Endothelial cell of hepatic sinusoid (primary cell): ENCODE data around the gene KAZN.

Experiments used
- in situ Hi-C: cut with HindIII; loops from 2 replicates; pipeline ENCODE4 v1.10.0; 2017; ENCODE audit warnings: low sequenced_read_pairs

KAZN gene

GRCh38 chr1:15125101-15125745 lies 526.7 kb downstream of the KAZN start:
- in situ Hi-C loops: no loop called here

DNA sequence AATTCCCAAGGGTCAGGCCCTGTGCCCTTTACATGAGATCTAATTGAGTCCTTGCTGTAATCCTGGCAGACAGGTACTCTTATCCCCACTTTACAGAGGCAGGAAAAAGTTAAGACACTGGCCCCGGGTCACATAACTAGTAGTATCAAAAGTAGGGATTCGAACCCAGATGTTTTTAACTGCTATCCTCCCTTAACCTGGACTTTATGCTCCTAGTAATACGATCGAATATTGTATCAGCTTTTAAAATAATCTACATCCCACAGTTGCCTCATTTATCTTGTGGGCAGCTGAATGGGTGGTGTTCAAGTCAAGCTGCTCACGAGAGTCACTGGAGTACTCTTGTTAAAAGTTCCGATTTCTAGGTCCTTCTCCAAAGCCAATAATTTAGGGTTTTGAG lies 529.6 kb downstream of the KAZN start:
- in situ Hi-C loops: no loop called here

- in situ Hi-C loops: no loop called here
Observed at GRCh38 chr1:15128520-15129313, 530.2 kb downstream of the KAZN start.

GRCh38 chr1:15129944-15130343 lies 531.5 kb downstream of the KAZN start:
- in situ Hi-C loops: loop anchor here (10.0 kb wide), 1 partner anchor 285 kb away; no protein-coding TSS in a partner anchor

DNA sequence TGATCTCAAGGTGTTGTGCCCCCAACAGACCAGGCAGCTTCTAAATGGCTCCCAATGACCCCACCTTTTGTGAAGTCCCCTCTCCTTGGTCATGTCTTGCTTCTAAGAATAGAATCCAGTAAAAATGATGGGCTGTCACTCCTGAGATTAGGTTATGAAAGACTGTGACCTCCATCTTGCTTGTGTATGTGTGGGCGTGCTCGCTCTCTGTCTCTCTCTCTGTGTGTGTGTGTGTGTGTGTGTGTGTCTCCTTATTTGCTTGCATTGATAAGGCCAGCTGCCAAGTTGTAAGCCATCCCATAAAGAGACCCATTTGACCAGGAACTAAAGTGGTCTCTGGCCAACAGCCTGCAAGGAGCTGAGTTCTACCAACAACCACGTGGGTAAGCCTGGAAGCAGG lies 532.1 kb downstream of the KAZN start:
- in situ Hi-C loops: loop anchor here (10.0 kb wide), 1 partner anchor 284 kb away; no protein-coding TSS in a partner anchor

DNA sequence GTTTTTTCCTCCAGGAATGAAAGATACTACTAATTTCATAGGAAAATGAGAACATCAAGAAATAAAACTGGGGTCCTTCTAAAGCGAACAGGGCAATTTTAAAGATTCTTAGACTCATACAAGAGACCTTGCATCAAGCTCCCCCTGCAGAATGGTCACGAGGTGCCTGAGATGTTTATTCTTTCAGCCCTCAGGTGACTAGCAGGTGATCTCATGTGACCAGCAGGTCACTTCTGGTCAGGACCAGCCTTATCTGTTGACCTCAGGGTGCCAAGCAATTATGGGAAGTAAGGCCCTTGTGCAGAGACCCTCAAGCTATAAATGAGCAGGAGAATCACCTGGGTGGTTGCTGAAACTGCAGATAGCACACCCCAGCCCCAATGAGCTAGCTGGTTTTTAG lies 534.5 kb downstream of the KAZN start:
- in situ Hi-C loops: loop anchor here (10.0 kb wide), 1 partner anchor 282 kb away; no protein-coding TSS in a partner anchor

- in situ Hi-C loops: loop anchor here (10.0 kb wide), 1 partner anchor 281 kb away; no protein-coding TSS in a partner anchor
Observed at GRCh38 chr1:15134285-15134684, 535.8 kb downstream of the KAZN start.

GRCh38 chr1:15135604-15136003 lies 537.1 kb downstream of the KAZN start:
- in situ Hi-C loops: loop anchor here (5.0 to 10.0 kb wide), 3 partner anchors 102 to 279 kb away; no protein-coding TSS in a partner anchor

GRCh38 chr1:15137809-15138208 lies 539.3 kb downstream of the KAZN start:
- in situ Hi-C loops: loop anchor here (5.0 to 10.0 kb wide), 3 partner anchors 99 to 277 kb away; no protein-coding TSS in a partner anchor

- in situ Hi-C loops: loop anchor here (5.0 to 10.0 kb wide), 3 partner anchors 97 to 275 kb away; no protein-coding TSS in a partner anchor
Observed at GRCh38 chr1:15139654-15140350, 541.3 kb downstream of the KAZN start.

- in situ Hi-C loops: no loop called here
Observed at GRCh38 chr1:15141935-15142539, 543.6 kb downstream of the KAZN start.

GRCh38 chr1:15145327-15145726 lies 546.8 kb downstream of the KAZN start:
- in situ Hi-C loops: no loop called here

- in situ Hi-C loops: no loop called here
Observed at GRCh38 chr1:15146142-15146680, 547.7 kb downstream of the KAZN start.

- in situ Hi-C loops: no loop called here
Observed at GRCh38 chr1:15146971-15147376, 548.5 kb downstream of the KAZN start.

DNA sequence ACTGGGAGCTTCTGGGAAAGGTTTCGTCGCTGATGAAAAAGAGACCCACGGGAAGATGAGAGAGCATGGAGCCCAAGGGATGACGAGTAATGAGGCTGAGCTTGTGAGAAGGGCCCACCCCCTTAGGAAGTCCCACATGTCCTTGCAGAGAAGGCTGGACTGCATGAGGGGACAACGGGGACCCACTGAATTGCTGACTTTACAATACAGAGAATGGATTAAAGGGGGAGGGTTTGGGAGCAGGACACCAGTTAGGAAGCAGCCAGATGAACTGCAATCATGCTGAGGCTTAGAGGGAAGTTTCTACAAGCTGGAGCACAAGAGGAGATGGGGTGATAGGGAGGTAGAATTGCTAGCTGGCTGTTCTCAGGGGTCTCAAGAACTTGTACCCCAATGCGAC lies 549.5 kb downstream of the KAZN start:
- in situ Hi-C loops: no loop called here

- in situ Hi-C loops: no loop called here
Observed at GRCh38 chr1:15148475-15148874, 550.0 kb downstream of the KAZN start.

DNA sequence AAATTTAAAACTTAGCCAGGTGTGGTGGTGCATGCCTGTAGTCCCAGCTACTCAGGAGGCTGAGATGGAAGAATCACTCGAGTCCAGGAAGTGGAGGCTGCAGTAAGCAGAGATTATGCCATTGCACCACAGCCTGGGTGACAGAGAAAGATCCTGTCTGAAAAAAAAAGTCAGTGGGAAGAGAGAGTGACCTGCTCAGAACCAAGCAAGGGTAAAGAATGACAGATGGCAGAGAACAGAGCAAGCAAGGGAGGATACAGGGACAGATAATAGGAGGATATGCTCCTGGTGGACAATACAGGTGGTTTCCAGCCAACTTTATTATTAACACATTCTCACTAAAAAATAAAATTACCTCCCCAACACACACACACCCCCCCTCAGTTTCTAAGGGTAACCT lies 550.5 kb downstream of the KAZN start:
- in situ Hi-C loops: no loop called here

DNA sequence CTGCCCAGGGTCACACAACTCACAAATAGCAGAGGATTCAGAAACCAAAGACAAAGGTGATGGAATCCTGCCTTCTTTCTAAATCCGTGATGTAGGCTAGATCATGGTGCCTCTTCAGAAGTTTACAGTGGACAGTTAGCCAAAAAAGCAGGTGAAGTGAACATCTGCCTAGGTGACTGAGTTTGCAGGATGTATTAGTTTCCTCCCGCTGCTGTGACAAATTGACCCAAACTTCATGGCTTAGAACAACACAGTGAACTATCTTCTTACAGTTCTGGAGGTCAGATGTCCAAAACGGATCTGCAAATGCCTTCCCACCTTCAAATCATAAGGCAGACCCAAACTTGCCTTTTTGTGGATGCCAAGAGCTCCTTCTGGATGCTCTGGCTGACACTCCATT lies 551.9 kb downstream of the KAZN start:
- in situ Hi-C loops: no loop called here

- in situ Hi-C loops: no loop called here
Observed at GRCh38 chr1:15151377-15151806, 552.9 kb downstream of the KAZN start.

DNA sequence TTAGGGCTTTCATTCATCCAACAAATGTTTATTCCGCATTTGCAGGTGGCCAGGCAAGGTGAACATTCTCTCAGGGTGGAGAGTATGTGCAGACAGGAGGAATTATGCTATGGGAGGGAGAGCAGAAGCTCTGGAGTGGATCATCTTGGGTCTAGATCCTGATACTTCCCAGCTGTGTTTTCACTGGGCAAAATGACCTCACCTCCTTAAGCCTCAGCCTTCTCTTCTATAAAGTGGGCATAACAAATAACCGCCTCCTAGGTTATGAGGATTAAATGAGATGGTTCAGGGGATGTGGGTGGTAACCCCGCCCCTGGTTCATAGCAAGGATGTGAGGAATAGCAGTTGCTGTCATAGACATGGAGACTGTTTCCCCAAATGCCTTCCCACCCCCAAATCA lies 553.4 kb downstream of the KAZN start:
- in situ Hi-C loops: no loop called here
